GM12878 (cell line): ENCODE results near the gene PARP1. TPM values are rescaled to one million over a fixed set of nuclear protein-coding genes. Genes with fewer than 3 reads are reported as not detected.
A peak's percentile ranks its signal among the peaks of the same experiment; 100 is the strongest.

ENCODE experiments used
- ATAC-seq: fragments of 200-7000 bp; cut with Tn5 transposase; 3 replicates; pipeline ENCODE4 v1.9.1; 2020; ENCODE audit warnings: mild to moderate bottlenecking, moderate library complexity
- BruUV-seq: library from RNA; stranded (reverse); fragments of 400-500 nt; replicated peaks from 2 replicates; lab custom pipeline; 2021; lab: Mats Ljungman, UMichigan
- CTCF ChIA-PET: fragments of 300-600 bp; sonication (Branson Sonifier 250); formaldehyde crosslinking; extraction: SDS; loops from one replicate; lab custom pipeline; 2021; ENCODE audit warnings: inconsistent platforms; lab: Yijun Ruan, JAX
- POLR2A ChIA-PET: fragments of 350-600 bp; formaldehyde crosslinking; extraction: SDS; loops from one replicate; lab custom pipeline; 2021; ENCODE audit warnings: inconsistent platforms; lab: Charles Lee
- RAD21 ChIA-PET: fragments of 300-600 bp; sonication (Branson Sonifier 250); formaldehyde crosslinking; loops from one replicate; lab custom pipeline; 2023; ENCODE audit warnings: antibody characterized with exemption; ENCODE audit not compliant: unreplicated experiment; lab: Charles Lee
- SMC1A ChIA-PET: fragments of 300-600 bp; sonication (Branson Sonifier 250); formaldehyde crosslinking; loops from one replicate; lab custom pipeline; 2023; ENCODE audit not compliant: unreplicated experiment, uncharacterized antibody; lab: Charles Lee
- DNase-seq: peaks from one replicate; pipeline ENCODE4 v3.0.0-alpha.2; 2011; ENCODE audit warnings: low read depth, low spot score
- FAIRE-seq: peaks from 3 replicates; lab custom pipeline; 2011; peaks lifted over from hg19 to GRCh38; lab: Jason Lieb, UNC
- H2AFZ ChIP-seq: 2 replicates; pipeline ENCODE4 v1.6.0; 2011; ENCODE audit warnings: low read depth, low read length, control low read depth; ENCODE audit not compliant: control insufficient read depth
- H3K27ac ChIP-seq: 2 replicates; pipeline ENCODE4 v1.5.1; 2011; ENCODE audit warnings: control low read depth; ENCODE audit not compliant: control insufficient read depth, insufficient read depth
- H3K27me3 ChIP-seq, 2 experiments: replicated peaks in 1 of 2; 2 replicates each; pipeline versions ENCODE4 v1.6.0 to v1.6.1; 2011; ENCODE audit warnings: low read length in 1 of 2; ENCODE audit not compliant: control insufficient read depth in 2 of 2, insufficient read depth in 2 of 2
- H3K36me3 ChIP-seq, 2 experiments: 2 replicates each; pipeline ENCODE4 v1.5.1; 2011; ENCODE audit warnings: low read length in 1 of 2; ENCODE audit not compliant: control insufficient read depth in 2 of 2, insufficient read depth in 2 of 2
- H3K4me1 ChIP-seq: 2 replicates; pipeline ENCODE4 v1.6.1; 2011; ENCODE audit warnings: mild to moderate bottlenecking, low read length, moderate library complexity, mixed read lengths; ENCODE audit not compliant: control insufficient read depth, insufficient read depth
- H3K4me2 ChIP-seq: 2 replicates; pipeline ENCODE4 v1.6.0; 2011; ENCODE audit warnings: control low read depth; ENCODE audit not compliant: control insufficient read depth, insufficient read depth
- H3K4me3 ChIP-seq: fragments of 200-600 bp; sonication (generic); 2 replicates; pipeline ENCODE4 v1.5.1; 2016
- H3K79me2 ChIP-seq: 2 replicates; pipeline ENCODE4 v1.6.0; 2011; ENCODE audit warnings: low read length; ENCODE audit not compliant: control insufficient read depth, insufficient read depth
- H3K9ac ChIP-seq: 2 replicates; pipeline ENCODE4 v1.8.0; 2011; ENCODE audit warnings: low read length, control low read depth, mixed read lengths; ENCODE audit not compliant: control insufficient read depth, insufficient read depth
- H3K9me3 ChIP-seq: replicated peaks from 3 replicates; pipeline ENCODE4 v1.5.1; 2011; ENCODE audit warnings: mild to moderate bottlenecking, low read length; ENCODE audit not compliant: control insufficient read depth, insufficient read depth
- H4K20me1 ChIP-seq: 2 replicates; pipeline ENCODE4 v1.6.0; 2011; ENCODE audit not compliant: control insufficient read depth, insufficient read depth
- CUX1 ChIP-seq: IDR thresholded peaks from 2 replicates; pipeline ENCODE4 v1.6.1; 2012; ENCODE audit warnings: improper control_type of control experiment, low read depth, low read length; ENCODE audit not compliant: insufficient replicate concordance
- ZNF622 ChIP-seq: fragments of 450-650 bp; IDR thresholded peaks from 2 replicates; pipeline ENCODE4 v1.6.1; 2017; ENCODE audit warnings: mild to moderate bottlenecking, inconsistent platforms
- WGBS: methylation state at CpG from one replicate; pipeline ENCODE4 v1.1.6; 2016; ENCODE audit warnings: low lambda C conversion rate; ENCODE audit not compliant: insufficient replicate concordance, insufficient coverage; ENCODE audit errors: missing lambda C conversion rate; 5-methylcytosine and 5-hydroxymethylcytosine counted together
- in situ Hi-C: fragments of 300-500 bp; cut with MboI; formaldehyde crosslinking; loops from 9 replicates; pipeline ENCODE4 v1.14.3; 2018; ENCODE audit warnings: mixed read lengths
- intact Hi-C: fragments of 100-400 bp; cut with micrococcal nuclease; formaldehyde crosslinking; loops from one replicate; pipeline ENCODE4 v1.14.2; 2022; ENCODE audit not compliant: unreplicated experiment
- polyA plus RNA-seq, 11 experiments: library from polyadenylated mRNA; depleted of rRNA in 4 of 11; unstranded in 6 of 11; stranded (reverse) in 5 of 11; fragments of >200 nt; fragmentation: Nextera tagmentation in 4 of 11; fragmentation: Illumina TruSeq in 1 of 11; extraction: Ambion mirVana in 4 of 11; extraction: Trizol in 1 of 11; gene quantifications; 1 replicate in 1 of 11; 2 replicates in 10 of 11; pipeline versions ENCODE4 v1.2.1 to v1.2.3, GENCODE V29; 2011 to 2016; ENCODE audit warnings: inconsistent platforms in 2 of 11, missing spikeins in 2 of 11, low read depth in 1 of 11
- total RNA-seq, 4 experiments: library from RNA; depleted of rRNA in 3 of 4; stranded (reverse); fragments of >200 nt in 3 of 4; fragmentation: Illumina TruSeq in 1 of 4; extraction: Trizol in 1 of 4; gene quantifications; 2 replicates each; pipeline versions ENCODE4 v1.2.1 to v1.2.3, GENCODE V29; 2013 to 2021

Gene PARP1
- total and polyA plus RNA-seq, 10 of the 15 experiments (the other 5 are each of a cell fraction or from before 2014, with no cell fraction given) = 113 to 287 (median 265) TPM

DNA sequence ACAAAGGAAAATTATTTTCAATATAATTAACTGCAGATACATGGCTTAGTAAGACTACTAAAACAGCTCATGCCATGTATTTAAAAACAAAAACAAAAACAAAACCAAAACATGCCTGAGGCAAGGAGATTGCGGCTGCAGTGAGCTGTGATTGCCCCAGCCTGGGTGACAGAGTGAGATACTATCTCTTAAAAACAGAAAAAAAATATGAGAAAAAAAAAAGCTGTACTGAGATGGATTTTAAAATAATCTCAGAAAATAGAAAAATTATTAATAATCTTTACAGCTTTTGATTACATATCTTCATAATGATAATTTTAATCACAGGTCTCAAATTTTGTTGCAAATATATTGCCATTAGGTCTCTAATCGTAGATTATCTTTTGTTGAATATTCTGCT, 74.9 kb downstream of the PARP1 start:
- no peak for FAIRE-seq
- ChIA-PET RAD21 (interaction anchor here (0.6 to 2.5 kb wide), 27 partner anchors 8 to 275 kb away, joined by 3 to 46 read pairs (median 3); partner anchors contain the start of genes H3-3A, LIN9 and PARP1), CTCF (interaction anchor here (0.6 to 5.0 kb wide), 44 partner anchors 14 to 436 kb away, joined by 3 to 82 read pairs (median 5); partner anchors contain the start of genes LIN9 and PARP1), SMC1A (interaction anchor here (0.6 to 3.5 kb wide), 22 partner anchors 10 to 208 kb away, joined by 3 to 55 read pairs (median 5); partner anchors contain the start of gene LIN9), POLR2A (interaction anchor here (0.7 to 1.8 kb wide), 3 partner anchors 21 to 208 kb away, joined by 3 to 6 read pairs (median 4); partner anchors contain the start of gene LIN9)
- DNase-seq = no peak
- intact Hi-C loops (loop anchor here (1.0 kb wide), 2 partner anchors 132 to 208 kb away; no protein-coding TSS in a partner anchor), in situ Hi-C loops (no loop called here)
- peak overlapping the region; percentile 97 for H2AFZ ChIP-seq
- no peaks in the 10 kb centered on the region for H3K27me3 ChIP-seq
- H3K4me1 ChIP-seq = no peaks in the 10 kb centered on the region
- no peaks in the 10 kb centered on the region for H3K36me3 ChIP-seq
- ATAC-seq = no peak
- no peak overlapping the region; the same call in 1 of the 2 replicates for H3K27ac ChIP-seq
- H3K9me3 ChIP-seq = no peaks in the 10 kb centered on the region
- H3K4me2 ChIP-seq = peak overlapping the region; percentile 84
- 47% methylated on average over 2 of the region's 2 CpGs for WGBS
- BruUV-seq = no TSS peak
- H3K9ac ChIP-seq = peak overlapping the region; percentile 48; the same call in 1 of the 2 replicates
- peak; percentile 24 for TF ChIP-seq CUX1
- no peak for TF ChIP-seq ZNF622
- no peaks in the 10 kb centered on the region for H4K20me1 ChIP-seq
- peak overlapping the region; percentile 58; the same call in 1 of the 2 replicates for H3K4me3 ChIP-seq
- H3K79me2 ChIP-seq = no peaks in the 10 kb centered on the region
